ENCODE data around the gene GRAMD2A.

GRAMD2A gene

DNA sequence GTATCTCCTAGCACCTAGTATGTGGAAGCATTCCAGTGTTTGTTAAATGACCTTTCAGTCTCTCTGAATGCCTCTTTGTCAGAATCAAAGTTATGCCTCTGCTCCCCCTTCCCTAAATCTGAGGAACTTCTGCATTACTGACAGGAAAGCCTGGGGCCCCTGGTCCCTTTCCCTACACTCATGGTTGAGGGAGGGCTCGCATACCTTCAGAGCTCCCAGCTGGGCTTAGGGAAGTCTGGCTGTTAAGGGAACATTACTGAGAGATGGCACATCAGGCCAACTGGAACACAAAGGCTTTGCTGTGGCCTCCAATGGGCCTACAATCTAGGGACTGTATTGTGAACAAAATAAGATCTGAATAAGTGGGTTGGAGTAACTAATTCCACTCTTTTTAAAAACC lies 23.1 kb upstream of the GRAMD2A start:
- no peak for DNase-seq (ENCODE audit: low read depth in 2 of 3, low spot score in 1 of 3)

DNA sequence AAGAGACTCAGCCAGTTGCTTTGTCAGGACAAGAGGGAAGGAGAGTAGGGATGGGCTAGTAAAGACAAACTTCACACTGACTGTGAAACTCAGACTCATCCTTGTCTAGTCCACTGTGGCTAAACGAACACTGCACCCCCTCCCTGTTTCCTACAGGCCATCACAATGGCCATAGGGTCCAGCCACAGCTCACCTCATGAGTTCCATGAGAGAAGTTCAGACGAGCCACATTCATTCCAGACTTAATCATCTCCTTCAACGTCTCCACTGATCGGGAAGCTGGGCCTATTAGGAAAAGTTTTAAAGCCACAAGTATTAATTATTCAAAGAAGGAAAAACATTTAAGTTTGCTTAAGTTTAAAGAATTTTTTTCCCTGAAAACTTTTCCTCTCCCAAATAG lies 19.6 kb upstream of the GRAMD2A start:
- no peak for DNase-seq (ENCODE audit: low read depth in 2 of 3, low spot score in 1 of 3)

DNA sequence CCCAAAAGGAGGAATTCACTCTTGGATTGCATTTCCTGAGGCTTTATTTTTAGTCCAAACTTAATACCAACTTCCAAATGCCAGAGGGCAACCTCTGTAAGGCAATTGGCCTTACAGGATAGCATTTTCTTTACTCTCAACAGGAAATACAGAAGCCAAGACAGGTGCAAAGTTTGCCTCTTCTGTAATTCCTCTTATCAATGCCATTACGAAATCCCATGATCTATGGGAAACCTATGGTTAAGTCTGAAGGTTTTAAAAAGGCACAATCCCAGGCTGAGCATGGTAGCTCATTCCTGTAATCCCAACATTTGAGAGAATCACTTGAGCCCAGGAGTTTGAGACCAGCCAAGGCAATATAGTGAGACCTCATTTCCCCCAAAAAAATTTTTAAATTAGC lies 18.5 kb upstream of the GRAMD2A start:
- no peak for DNase-seq (ENCODE audit: low read depth in 2 of 3, low spot score in 1 of 3)

DNA sequence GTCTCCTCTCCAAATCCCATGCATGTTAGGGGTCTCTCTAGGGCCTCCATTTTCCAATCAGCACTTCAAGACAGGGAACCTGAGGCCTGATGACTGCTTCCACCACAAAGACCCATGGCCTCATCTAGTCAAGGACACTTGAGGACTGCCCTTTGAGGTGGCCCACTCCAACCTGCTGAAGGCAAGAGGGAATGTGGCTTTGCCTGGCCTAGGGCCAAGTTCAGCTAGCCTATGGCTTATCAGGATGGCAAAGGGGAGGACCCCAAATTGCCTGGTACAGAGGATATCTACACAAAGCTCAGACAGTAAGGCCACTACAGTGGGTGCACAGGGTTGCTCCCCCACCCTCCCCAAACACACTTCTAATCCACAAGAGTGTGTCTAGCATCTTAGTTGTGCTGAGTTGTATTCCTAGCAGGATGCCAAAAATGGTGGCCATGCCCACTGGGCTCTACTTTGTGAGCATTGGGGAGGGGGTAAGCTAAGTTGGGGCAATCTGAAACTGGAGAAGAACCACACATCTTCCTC lies 10.0 kb upstream of the GRAMD2A start:
- no peak for DNase-seq (ENCODE audit: low read depth in 2 of 3, low spot score in 1 of 3)

DNA sequence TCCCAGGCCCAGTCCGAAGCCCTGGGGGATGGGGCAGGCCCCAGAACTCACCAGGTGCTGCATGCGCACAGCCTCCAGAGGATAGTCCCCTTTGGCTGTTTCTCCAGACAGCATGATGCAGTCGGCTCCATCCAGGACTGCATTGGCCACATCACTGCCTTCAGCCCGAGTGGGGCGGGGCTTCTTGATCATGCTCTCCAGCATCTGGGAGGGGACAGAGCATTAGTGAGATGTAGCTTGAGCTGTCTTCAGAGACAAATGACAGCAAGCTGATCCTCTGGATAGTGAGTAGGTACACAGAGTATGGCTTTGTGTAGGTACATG lies 9.1 kb upstream of the GRAMD2A start:
- no peak for DNase-seq (ENCODE audit: low read depth in 2 of 3, low spot score in 1 of 3)

DNA sequence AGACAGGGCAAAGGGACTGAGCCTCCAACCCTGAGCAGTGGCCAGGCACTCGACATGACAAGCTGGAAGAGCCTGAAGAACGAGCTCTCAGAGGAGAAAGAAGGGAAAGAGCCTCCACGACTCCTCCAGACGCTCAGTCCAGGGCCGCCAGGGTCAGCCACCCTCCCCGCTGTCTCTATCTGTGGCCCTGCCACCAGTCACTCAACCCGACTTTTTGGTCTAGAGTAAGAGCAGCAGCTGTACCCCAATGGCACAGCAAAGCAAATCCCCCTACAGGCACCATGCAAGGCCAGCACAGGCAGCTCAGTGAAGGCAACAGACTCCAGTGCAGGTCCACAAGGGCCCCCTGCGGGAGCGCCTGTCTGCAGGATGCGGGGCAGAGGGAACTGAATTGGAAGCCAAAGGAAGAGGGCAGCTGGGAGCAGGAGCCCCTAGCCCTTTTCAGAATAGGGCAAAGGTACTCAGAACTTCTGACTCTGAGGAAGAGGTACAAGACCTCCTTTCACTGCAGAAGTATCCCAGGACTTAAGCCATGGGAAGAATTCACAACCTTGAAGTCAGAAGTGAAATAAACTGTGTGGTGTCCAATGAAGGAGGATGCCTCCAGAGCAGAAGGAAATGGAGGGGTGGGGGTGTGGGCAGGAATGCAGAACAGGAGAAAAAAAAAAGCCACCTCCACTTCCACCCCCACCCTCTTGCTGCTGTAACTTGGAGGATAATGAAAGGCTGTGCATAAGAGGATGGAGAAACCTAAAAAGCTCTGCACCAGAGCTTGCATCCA lies 8.5 kb upstream of the GRAMD2A start:
- no peak for DNase-seq (ENCODE audit: low read depth in 2 of 3, low spot score in 1 of 3)

DNA sequence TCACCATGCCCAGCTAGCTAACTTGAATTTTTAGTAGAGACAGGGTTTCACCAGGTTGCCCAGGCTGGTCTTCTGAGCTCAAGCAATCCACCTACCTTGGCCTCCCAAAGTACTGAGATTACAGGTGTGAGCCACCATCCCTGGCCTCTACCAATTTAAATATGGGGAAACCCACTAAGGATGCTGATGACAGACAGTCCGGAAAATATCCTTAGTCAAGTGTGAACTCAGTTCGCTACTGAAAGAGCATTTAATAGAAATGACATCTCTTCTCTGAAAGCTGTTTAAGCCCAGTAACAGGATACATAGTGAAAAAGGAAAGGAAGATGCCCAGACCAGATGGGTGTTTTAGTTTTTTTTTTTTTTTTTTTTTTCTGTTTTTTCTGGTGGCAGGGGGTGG lies 7.7 kb upstream of the GRAMD2A start:
- DNase-seq (ENCODE audit: low read depth in 2 of 3, low spot score in 1 of 3), result no peak

DNA sequence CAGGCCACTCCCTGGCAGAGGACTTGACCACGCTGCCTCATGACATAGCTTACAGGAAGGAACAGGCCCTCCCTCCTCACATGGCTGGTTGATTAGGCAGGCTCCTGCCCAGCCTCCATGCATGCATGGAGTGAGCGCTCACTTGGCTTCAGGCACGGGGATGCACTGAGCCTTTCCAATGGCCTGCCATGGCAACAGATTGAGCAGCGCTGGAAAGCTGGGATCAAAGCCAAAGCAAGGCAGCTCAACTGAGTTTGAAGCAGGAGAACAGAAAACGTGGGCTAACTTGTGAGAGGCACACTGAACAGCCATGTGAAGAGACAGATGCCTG lies 5.9 kb upstream of the GRAMD2A start:
- no peak for DNase-seq (ENCODE audit: low read depth in 2 of 3, low spot score in 1 of 3)

DNA sequence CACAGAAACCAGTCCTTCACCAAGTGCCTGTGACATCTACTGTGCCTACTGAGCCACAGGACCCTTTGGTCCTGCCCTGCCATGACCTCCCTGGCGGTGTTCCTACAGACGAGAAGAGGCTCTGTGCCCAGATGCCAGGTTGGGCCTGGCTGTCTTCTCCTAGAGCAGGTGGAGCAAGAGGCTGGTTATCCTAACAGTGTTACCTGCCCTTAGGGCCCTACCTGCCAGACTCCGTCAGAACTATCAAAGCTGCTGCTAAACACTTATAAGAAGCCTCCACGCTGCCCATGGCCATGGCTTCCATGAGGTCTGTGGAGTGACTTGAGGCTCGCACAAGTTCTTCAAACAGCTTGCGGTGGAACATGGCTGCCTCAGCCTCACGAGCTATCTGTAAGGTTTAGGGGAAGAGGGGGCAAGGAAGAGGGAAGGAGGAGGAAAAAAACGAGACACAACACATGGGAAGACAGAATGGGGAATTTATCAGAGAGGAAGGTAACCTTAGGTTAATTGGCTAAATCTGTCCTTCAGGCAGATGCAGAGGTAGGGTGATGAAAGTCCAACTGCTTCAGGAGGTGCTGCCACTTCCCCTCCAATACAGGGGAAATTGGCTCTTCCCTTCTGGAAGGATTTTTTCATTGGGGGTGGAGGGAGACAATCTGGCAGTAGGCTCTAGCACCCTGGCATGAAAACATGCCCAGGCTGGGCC lies 5.4 kb upstream of the GRAMD2A start:
- DNase-seq (ENCODE audit: low read depth in 2 of 3, low spot score in 1 of 3), result no peak

DNA sequence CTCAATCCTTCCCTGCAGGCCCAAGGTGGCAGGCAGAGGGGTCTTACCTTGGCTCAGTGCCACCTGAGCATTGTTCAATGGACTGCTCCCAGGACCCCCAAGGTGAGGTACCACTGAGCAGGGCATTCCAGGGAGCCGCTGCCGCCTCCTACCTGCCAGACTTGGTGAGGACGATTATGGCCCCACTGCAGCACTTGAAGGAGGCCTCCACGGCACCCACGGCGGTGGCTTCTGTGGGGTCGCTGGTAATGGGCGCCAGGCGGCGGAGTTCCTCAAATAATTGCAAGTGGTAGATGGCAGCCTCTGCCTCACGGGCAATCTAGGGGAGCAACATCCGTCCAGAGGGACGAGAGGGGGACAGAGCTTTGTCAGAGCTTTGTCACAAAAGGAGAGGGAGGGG lies 4.7 kb upstream of the GRAMD2A start:
- DNase-seq (ENCODE audit: low read depth in 2 of 3, low spot score in 1 of 3), result no peak

DNA sequence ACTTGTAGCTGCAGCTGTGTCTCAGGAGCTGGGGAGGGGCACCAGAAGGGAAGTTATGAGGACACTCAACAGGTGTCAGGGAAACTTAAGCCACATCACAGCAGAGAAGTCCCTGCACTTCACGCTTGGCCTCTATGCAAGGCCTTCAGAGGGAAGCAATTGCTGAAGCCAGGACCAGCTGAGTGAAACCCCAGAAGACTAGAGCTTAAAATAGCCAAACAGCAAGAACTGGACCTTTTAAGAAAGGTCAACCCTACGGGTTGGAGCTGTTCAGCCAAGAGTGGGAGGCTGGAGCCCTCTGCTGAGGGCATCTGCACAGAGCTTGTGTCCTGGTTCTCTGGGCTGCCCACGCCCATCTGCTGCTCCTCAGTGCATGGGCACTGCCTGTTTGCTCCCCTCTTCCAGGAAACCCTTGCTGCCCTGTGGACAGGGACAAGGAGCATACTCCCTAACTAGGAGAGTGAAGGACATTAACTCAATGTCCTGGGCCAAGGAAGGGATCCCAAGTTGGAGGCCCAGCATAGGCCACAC lies 3.9 kb upstream of the GRAMD2A start:
- no peak for DNase-seq (ENCODE audit: low read depth in 2 of 3, low spot score in 1 of 3)

DNA sequence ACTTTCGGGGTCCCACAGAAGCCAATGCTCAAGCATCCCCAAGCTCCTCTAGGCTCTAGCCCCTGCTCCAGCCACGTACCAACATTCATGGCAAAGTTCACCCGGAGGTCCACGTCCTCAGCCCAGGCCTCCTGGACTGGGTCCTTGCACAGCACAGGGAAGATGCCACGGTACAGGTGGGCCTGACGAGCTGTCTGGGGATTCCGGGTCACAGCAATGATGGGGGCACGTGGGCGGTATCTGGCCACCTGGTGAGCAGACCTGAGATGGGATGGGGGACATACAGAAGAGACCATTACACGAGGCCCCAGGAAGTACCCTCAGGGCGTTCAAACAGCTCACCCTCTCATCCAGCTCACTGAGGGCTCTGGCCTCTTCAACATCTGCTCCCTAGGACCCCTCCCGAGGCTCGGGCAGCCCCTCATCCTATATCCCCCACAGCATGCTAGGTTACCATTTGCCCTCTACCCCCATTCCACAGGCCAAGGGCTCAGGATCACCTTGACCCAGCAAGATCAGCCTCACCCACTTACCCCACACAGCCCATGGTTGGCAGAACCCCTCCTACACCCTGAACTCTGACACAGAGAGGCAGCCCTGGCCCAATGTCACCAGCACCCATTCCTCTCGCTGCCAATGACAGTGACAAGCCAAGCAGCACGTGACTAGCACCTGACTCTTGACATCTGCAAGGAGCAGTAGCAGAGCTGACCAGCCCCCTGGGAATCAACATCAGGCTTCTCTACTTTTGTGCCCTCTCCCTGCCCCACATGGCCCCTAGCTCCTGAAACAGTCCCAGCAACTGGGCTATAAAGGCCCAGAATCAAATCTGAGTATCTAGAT lies 3.0 kb upstream of the GRAMD2A start:
- no peak for DNase-seq (ENCODE audit: low read depth in 2 of 3, low spot score in 1 of 3)

DNA sequence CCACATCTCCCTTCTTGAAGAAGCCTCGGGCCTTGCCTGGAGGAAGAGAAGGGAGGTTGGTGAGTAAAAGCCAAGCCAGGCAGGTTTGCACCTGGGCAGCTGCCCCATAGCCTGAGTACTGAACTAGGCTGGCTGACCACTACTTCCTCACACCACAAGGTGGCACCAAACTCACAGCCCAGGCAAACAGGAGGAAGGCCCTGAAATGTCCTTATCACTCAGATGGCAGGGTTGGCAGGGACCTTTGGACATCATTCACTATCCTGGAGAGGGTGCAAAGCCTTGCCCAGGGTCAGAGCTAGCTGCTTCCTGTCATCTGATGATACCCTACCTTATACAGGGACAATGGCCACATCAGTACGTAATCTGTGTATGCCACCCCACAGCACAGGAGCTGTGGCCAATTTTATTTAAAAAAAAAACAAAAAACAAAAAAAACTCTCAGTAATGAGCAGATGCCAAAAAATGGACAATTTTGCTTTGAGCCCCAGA lies 2.2 kb upstream of the GRAMD2A start:
- DNase-seq (ENCODE audit: low read depth in 2 of 3, low spot score in 1 of 3), result peak; percentile 49 to 68 (median 53)

DNA sequence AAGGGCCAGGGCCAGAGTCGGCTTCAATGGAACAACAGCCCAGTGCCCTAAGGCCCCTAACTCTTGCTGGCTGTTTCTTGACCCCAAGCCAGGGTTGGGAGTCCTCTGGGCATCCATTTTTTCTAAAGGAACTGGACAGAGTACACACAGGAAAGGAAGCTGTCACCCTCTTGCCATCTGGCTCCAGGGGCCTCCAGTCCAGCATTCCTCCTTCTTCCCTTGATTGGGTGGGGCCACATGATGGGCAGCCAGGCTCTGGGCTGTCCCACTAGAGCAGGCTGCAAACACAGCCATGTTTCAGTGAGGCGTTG lies 1.6 kb upstream of the GRAMD2A start:
- no peak for DNase-seq (ENCODE audit: low read depth in 2 of 3, low spot score in 1 of 3)

DNA sequence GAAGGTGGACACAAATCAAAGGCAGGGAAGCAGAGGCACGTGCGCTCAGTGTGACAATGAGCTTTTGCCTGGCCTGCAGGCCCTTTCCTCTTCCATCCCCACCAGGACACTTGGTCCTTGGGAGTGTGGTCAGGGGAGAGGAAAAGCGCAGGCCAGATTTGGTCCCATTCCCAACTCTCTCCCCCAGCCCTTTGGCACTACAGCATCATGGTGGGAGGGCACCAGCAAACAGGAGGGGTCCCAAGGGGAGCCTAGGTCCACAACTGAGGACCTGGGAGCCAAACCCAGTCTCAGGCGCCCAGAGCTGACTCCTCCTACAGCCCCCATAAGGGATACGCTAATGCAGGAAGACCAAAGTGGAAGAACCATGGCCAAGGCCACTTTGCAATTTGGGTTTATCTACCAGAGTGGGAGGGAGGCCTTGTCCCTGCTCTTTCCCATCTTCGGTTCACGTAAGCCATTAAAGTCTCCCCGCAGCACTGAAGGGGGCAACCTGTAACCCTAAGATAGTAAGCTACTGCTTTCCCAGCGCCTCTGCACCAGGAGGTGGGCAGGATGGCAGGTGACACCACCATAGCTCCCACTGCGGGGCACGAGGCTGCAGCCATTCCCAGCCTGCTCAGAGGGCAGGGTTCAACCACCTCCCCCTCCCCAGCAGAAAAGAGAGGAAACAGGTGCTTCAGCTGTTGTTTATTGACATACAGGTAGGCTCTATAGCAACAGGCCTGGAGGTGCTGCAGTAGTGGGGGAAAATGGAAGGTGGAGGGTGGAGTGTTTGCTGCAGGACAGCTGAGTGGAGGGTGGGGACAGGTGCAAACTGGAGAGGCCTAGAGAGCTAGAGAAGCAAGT lies 993 bp upstream of the GRAMD2A start:
- DNase-seq (ENCODE audit: low read depth in 2 of 3, low spot score in 1 of 3), result no peak

DNA sequence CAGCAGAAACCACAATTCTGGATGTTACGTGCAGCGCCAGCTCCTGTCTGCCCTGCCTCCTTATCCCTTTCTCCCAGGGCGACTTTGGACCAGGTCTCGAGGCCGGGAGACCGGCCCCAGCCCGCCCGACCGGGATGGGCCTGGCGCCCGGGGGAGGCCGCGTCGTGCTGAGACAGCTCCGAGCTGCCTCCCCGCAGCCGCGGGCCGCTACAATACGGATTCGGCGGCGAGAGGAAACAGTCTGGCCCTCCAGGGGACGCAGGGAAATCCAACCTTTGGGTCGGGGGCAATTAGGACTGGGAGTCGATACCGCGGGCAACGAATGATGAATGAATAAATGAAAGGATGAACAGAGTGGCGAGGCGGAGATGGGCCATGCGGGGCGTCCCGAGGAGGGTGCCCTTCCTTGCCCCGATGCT lies 537 bp downstream of the GRAMD2A start:
- DNase-seq (ENCODE audit: low read depth in 2 of 3, low spot score in 1 of 3), result no peak

DNA sequence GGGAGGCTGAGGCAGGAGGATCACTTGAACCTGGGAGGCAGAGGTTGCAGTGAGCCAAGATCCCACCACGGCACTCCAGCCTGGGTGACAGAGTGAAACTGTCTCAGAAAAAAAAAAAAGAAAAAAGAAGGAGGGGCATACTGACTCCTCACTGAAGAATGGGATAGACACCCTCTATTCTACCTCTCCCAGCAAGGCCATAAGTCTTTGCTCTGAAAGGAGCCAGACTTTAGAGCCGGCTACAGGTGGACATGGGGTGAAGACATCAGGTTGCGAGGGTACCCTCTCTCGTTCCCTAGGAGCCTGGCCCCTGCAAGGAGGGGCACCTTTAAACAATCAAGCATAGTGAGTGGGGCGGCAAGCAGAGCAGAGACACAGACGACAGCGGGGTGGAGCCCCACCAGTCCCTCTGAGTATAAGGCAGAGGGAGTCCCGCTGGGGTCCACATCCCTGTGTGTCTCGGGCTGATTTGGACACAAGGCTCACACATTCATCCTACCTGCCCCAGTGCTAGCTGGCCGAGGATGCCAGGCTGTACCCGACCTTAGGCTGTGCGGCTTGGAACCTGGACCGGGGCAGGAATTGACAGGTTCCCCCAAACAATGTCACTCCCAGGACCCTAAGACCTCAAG lies 1.1 kb downstream of the GRAMD2A start:
- DNase-seq (ENCODE audit: low read depth in 2 of 3, low spot score in 1 of 3), result no peak

DNA sequence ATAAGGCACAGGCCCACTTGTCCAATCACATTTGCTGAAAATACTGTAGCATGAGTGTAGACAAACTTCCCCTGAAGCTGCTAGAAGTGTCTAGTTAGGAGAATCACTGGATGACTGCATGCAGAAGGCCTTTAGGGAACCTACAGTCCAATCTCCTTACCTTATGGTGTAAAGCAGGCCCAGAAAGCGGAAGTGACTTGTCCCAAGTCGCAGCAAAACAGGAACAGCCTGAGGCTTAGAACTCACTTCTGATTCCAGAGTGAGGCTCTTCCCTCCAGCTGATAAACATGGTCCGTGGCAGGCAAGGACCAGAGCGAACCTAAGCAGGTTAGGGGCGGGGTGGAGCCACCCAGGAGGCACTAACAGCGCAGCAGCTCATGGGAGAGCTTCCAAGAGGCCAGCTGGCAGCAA lies 2.5 kb downstream of the GRAMD2A start:
- no peak for DNase-seq (ENCODE audit: low read depth in 2 of 3, low spot score in 1 of 3)

DNA sequence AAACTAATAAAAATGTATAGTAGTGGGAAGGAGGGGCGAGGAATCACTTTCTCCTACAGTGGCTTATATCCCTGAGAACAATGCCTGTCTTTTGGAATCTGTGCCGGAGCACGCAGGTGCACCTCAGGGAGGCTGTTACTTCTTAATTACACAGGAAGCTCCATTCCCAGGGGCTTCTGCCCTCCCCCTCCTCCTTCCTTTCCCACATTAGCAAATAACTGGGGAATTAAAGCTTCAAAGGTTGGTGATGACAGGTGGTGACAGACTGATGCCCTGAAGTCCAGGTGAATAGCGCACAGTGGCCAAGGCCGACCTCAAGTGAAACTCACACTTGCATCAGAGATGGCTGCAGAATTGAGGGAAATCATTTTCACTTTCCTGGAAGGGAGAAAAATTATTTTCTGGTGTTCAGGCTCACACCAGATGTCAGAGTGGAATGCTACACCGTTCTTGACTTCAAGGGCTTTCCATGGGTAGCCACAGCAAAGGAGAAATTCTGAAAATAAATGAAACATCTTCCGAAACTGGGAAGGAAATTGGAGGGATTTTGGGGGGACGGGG lies 3.7 kb downstream of the GRAMD2A start:
- DNase-seq (ENCODE audit: low read depth in 2 of 3, low spot score in 1 of 3), result no peak

DNA sequence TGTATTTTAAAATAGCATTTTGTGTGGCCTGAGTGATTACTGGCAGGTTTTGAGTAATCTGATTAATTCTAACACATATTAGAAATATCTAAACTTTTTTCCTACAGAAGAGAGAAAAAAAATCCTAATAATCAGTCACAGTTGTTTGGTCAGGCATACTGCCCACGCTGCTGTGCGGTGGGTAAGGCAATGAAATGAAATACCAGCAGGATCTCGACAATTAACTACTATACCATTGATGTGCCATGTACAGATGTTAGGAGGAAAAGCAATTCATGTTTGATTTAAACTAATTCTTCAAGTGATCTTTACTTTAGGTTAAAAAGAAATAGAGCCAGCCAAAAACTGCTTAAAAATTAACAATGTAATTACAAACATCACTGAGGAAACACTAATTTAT lies 5.2 kb downstream of the GRAMD2A start:
- DNase-seq (ENCODE audit: low read depth in 2 of 3, low spot score in 1 of 3), result no peak

Data from stimulated activated CD4-positive, alpha-beta T cell treated with anti-CD3 and anti-CD28 coated beads, Interleukin-12 subunit alpha, Interleukin-12 subunit beta, amount 100 ng/mL, for 48 hours (primary cell).